CD14-positive monocyte (primary cell): Measurements from ENCODE around the gene ARRB2. TPM values are rescaled to one million over a fixed set of nuclear protein-coding genes. Genes with fewer than 3 reads are reported as not detected.

Experiments used
- DNase-seq, 3 donors: peaks; one replicate each; pipeline ENCODE4 v3.0.0-alpha.2; 2011 to 2022
- H2AFZ ChIP-seq: 2 replicates; pipeline ENCODE4 v1.6.0; 2012; ENCODE audit warnings: mild to moderate bottlenecking, low read depth, low read length, inconsistent platforms; ENCODE audit not compliant: insufficient read depth, poor library complexity, severe bottlenecking
- H3K27ac ChIP-seq, 2 donors: 1 replicate in 1 of 2; 2 replicates in 1 of 2; pipeline ENCODE4 v1.5.1; 2012 to 2013; ENCODE audit warnings: low read length in 2 of 2, control low read depth in 1 of 2, inconsistent platforms in 1 of 2, low read depth in 1 of 2, mild to moderate bottlenecking in 1 of 2
- H3K27me3 ChIP-seq, 2 donors: one replicate each; pipeline versions ENCODE4 v1.6.0 to v1.6.1; 2011 to 2013; ENCODE audit warnings: low read length in 2 of 2; ENCODE audit not compliant: control insufficient read depth in 2 of 2, insufficient read depth in 2 of 2
- H3K36me3 ChIP-seq, 2 donors: replicated peaks in 1 of 2; 1 replicate in 1 of 2; 2 replicates in 1 of 2; pipeline versions ENCODE4 v1.5.1 to v1.6.1; 2012 to 2013; ENCODE audit warnings: low read length in 2 of 2, control low read depth in 1 of 2, inconsistent platforms in 1 of 2, mild to moderate bottlenecking in 1 of 2; ENCODE audit not compliant: insufficient read depth in 2 of 2, control insufficient read depth in 1 of 2
- H3K4me1 ChIP-seq, 2 donors: 1 replicate in 1 of 2; 2 replicates in 1 of 2; pipeline versions ENCODE4 v1.5.1 to v1.6.1; 2012 to 2013; ENCODE audit warnings: low read length in 2 of 2, control low read depth in 1 of 2, inconsistent platforms in 1 of 2, mild to moderate bottlenecking in 1 of 2, moderate library complexity in 1 of 2; ENCODE audit not compliant: insufficient read depth in 2 of 2, control insufficient read depth in 1 of 2
- H3K4me2 ChIP-seq: replicated peaks from 2 replicates; pipeline ENCODE3; 2012; ENCODE audit warnings: low read length, moderate library complexity, mild to moderate bottlenecking; ENCODE audit not compliant: poor library complexity, severe bottlenecking; ENCODE audit errors: extremely low read depth
- H3K4me3 ChIP-seq, 3 experiments: fragments of 200-600 bp in 1 of 3; sonication (generic) in 1 of 3; replicated peaks in 1 of 3; 1 replicate in 2 of 3; 2 replicates in 1 of 3; pipeline ENCODE4 v1.5.1; 2011 to 2013; ENCODE audit warnings: low read length in 3 of 3, mild to moderate bottlenecking in 3 of 3, control low read depth in 2 of 3, low read depth in 2 of 3, inconsistent platforms in 1 of 3, moderate library complexity in 1 of 3
- H3K79me2 ChIP-seq: 2 replicates; pipeline ENCODE4 v1.6.0; 2012; ENCODE audit warnings: mild to moderate bottlenecking, control low read depth, inconsistent platforms, low read length, moderate library complexity; ENCODE audit not compliant: insufficient read depth
- H3K9ac ChIP-seq: 2 replicates; pipeline ENCODE4 v1.6.0; 2017; ENCODE audit warnings: low read length, mild to moderate bottlenecking; ENCODE audit not compliant: insufficient read depth, poor library complexity, severe bottlenecking
- H3K9me3 ChIP-seq, 2 donors: replicated peaks in 1 of 2; 1 replicate in 1 of 2; 2 replicates in 1 of 2; pipeline versions ENCODE4 v1.5.1 to v1.6.1; 2012 to 2013; ENCODE audit warnings: low read length in 2 of 2, control low read depth in 1 of 2; ENCODE audit not compliant: control insufficient read depth in 1 of 2, insufficient read depth in 1 of 2
- H4K20me1 ChIP-seq: 2 replicates; pipeline ENCODE4 v1.6.0; 2012; ENCODE audit warnings: mild to moderate bottlenecking, low read length, control low read depth, moderate library complexity; ENCODE audit not compliant: insufficient read depth
- H3K27ac Mint-ChIP-seq, 7 donors: one replicate each; pipeline ENCODE4 v1.8.0; 2020; ENCODE audit warnings: mild to moderate bottlenecking in 7 of 7, mixed read lengths in 7 of 7, moderate library complexity in 6 of 7, inconsistent platforms in 2 of 7
- H3K27me3 Mint-ChIP-seq, 3 donors: one replicate each; pipeline ENCODE4 v1.8.0; 2021 to 2022; ENCODE audit warnings: low read depth in 3 of 3, mild to moderate bottlenecking in 3 of 3, mixed read lengths in 3 of 3, moderate library complexity in 3 of 3, inconsistent platforms in 1 of 3
- H3K36me3 Mint-ChIP-seq, 2 donors: one replicate each; pipeline ENCODE4 v1.8.0; 2020; ENCODE audit warnings: mixed read lengths in 2 of 2, inconsistent platforms in 1 of 2, mild to moderate bottlenecking in 1 of 2
- H3K4me1 Mint-ChIP-seq: one replicate; pipeline ENCODE4 v1.8.0; 2020; ENCODE audit warnings: mild to moderate bottlenecking, mixed read lengths
- H3K4me3 Mint-ChIP-seq, 2 donors: one replicate each; pipeline ENCODE4 v1.8.0; 2020; ENCODE audit warnings: mild to moderate bottlenecking in 2 of 2, mixed read lengths in 2 of 2, moderate library complexity in 1 of 2
- H3K9me3 Mint-ChIP-seq, 7 donors: one replicate each; pipeline ENCODE4 v1.8.0; 2020 to 2022; ENCODE audit warnings: mixed read lengths in 7 of 7, mild to moderate bottlenecking in 6 of 7, moderate library complexity in 6 of 7, inconsistent platforms in 2 of 7
- WGBS: methylation state at CpG from one replicate; pipeline ENCODE4 v1.1.5; 2013; ENCODE audit warnings: missing lambda C conversion rate; ENCODE audit not compliant: insufficient coverage; 5-methylcytosine and 5-hydroxymethylcytosine counted together
- intact Hi-C, 2 donors: fragments of 100-400 bp; cut with micrococcal nuclease; formaldehyde crosslinking; loops; one replicate each; pipeline versions ENCODE4 v1.15.0 to v1.15.1; 2023
- polyA plus RNA-seq, 3 donors: library from polyadenylated mRNA; depleted of rRNA in 1 of 3; unstranded in 2 of 3; stranded (reverse) in 1 of 3; fragments of 300-500 nt in 2 of 3; fragments of >200 nt in 1 of 3; fragmentation: Illumina TruSeq in 2 of 3; gene quantifications; 1 replicate in 2 of 3; 2 replicates in 1 of 3; pipeline ENCODE4 v1.2.3, GENCODE V29; 2012 to 2021
- TF ChIP-seq, protein P1 (sequence below): fragments of 200-600 bp; IDR thresholded peaks from one replicate; pipeline ENCODE4 v1.8.0; 2022; ENCODE audit warnings: antibody characterized with exemption, mild to moderate bottlenecking

The ARRB2 gene
- polyA plus RNA-seq, 3 donors: 134 to 760 (median 150) TPM

- no peaks in the 10 kb centered on the region for H3K9me3 ChIP-seq
- 75% methylated on average over 12 of the region's 16 CpGs for WGBS
- Mint-ChIP-seq H3K36me3 (peaks cover 45 to 51% of the 10 kb centered on the region in 2 donors), H3K27ac (peak overlapping the region; percentile 42 to 91 (median 81)), H3K4me3 (no peak overlapping the region), H3K27me3 (peaks cover 1 to 3% (median 2%) of the 10 kb centered on the region in 3 donors), H3K4me1 (peaks cover 53% of the 10 kb centered on the region), H3K9me3 (peaks cover 0 to 3% (median 0%) of the 10 kb centered on the region in 7 donors)
- H3K4me2 ChIP-seq: no peak overlapping the region
- no peaks in the 10 kb centered on the region for H3K27me3 ChIP-seq
- H3K4me1 ChIP-seq: peaks cover 35 to 54% of the 10 kb centered on the region in 2 donors
- intact Hi-C loops: no loop called here
- H3K36me3 ChIP-seq: peaks cover 40 to 42% of the 10 kb centered on the region in 2 donors
- TF ChIP-seq, protein P1, sequence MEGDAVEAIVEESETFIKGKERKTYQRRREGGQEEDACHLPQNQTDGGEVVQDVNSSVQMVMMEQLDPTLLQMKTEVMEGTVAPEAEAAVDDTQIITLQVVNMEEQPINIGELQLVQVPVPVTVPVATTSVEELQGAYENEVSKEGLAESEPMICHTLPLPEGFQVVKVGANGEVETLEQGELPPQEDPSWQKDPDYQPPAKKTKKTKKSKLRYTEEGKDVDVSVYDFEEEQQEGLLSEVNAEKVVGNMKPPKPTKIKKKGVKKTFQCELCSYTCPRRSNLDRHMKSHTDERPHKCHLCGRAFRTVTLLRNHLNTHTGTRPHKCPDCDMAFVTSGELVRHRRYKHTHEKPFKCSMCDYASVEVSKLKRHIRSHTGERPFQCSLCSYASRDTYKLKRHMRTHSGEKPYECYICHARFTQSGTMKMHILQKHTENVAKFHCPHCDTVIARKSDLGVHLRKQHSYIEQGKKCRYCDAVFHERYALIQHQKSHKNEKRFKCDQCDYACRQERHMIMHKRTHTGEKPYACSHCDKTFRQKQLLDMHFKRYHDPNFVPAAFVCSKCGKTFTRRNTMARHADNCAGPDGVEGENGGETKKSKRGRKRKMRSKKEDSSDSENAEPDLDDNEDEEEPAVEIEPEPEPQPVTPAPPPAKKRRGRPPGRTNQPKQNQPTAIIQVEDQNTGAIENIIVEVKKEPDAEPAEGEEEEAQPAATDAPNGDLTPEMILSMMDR: no peak
- H3K79me2 ChIP-seq: peaks cover 14% of the 10 kb centered on the region
- peaks cover 43% of the 10 kb centered on the region for H4K20me1 ChIP-seq
- DNase-seq: no peak
- H3K9ac ChIP-seq: no peak overlapping the region
- H3K4me3 ChIP-seq: no peak overlapping the region
- peak overlapping the region; percentile 27 to 36 for H3K27ac ChIP-seq
- no peak overlapping the region for H2AFZ ChIP-seq
These were observed 12.3 kb downstream of the ARRB2 start for GRCh38 chr17:4722678-4723240.

GRCh38 chr17:4724650-4725049 lies 14.2 kb downstream of the ARRB2 start:
- H3K4me1 Mint-ChIP-seq: peaks cover 59% of the 10 kb centered on the region
- Histone ChIP-seq H3K4me2 (no peak overlapping the region), H3K36me3 (peaks cover 21 to 23% of the 10 kb centered on the region in 2 donors), H3K4me1 (peaks cover 44 to 59% of the 10 kb centered on the region in 2 donors), H3K79me2 (peaks cover under 1% of the 10 kb centered on the region), H4K20me1 (peaks cover 24% of the 10 kb centered on the region), H3K4me3 (no peak overlapping the region), H3K9me3 (no peaks in the 10 kb centered on the region), H3K27me3 (no peaks in the 10 kb centered on the region), H3K27ac (peak overlapping the region; percentile 83 to 91), H2AFZ (no peak overlapping the region), H3K9ac (no peak overlapping the region)
- H3K9me3 Mint-ChIP-seq: peaks cover 0 to 3% (median 0%) of the 10 kb centered on the region in 7 donors
- intact Hi-C loops: no loop called here
- H3K27me3 Mint-ChIP-seq: peaks cover 1 to 3% (median 2%) of the 10 kb centered on the region in 3 donors
- no peak overlapping the region for H3K4me3 Mint-ChIP-seq
- peak overlapping the region; percentile 97 to 100 (median 98) for H3K27ac Mint-ChIP-seq
- 95% methylated on average over 5 of the region's 5 CpGs for WGBS
- no peak for DNase-seq
- TF ChIP-seq, protein P1: no peak
- H3K36me3 Mint-ChIP-seq: peaks cover 26 to 33% of the 10 kb centered on the region in 2 donors
